Measurements from ENCODE around the gene CHP1. TPM values are rescaled to one million over a fixed set of nuclear protein-coding genes. Genes with fewer than 3 reads are reported as not detected.
A peak's percentile ranks its signal among the peaks of the same experiment; 100 is the strongest.
"Not testable (repeated sequence)": the region's sequence is repeated elsewhere in the genome, so short reads cannot be mapped to it uniquely, and the experiment has no call there.

The CHP1 gene
- total RNA-seq, 1 donor from 2014 or later, result 294 TPM

DNA sequence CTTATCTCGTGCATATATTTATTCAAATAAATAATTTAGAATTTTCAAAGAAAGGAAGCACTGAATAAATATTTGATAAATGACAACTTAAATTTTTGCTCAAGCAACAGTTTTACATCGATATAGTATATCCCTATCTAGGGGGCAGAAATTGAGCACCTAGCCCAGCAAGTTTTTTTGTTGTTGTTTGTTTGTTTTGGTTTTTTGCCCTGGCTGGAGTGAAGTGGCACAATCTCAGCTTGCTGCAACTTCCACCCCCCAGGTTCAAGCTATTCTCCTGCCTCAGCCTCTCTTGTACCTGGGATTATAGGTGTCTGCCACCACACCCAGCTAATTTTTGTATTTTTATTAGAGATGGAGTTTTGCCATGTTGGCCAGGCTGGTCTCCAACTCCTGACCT, 58.9 kb downstream of the CHP1 start:
- Histone ChIP-seq H3K27ac (no peak overlapping the region), H3K9me3 (no peaks in the 10 kb centered on the region), H3K36me3 (peaks cover 27 to 57% of the 10 kb centered on the region in 2 donors), H3K4me1 (peaks cover 6 to 16% of the 10 kb centered on the region in 2 donors), H3K4me3 (no peak overlapping the region), H3K27me3 (no peaks in the 10 kb centered on the region)
- no peak for DNase-seq (ENCODE audit: low spot score in 2 of 2)
- intact Hi-C loops (cut with DNase I), result no loop called here
- TF ChIP-seq, protein P1, sequence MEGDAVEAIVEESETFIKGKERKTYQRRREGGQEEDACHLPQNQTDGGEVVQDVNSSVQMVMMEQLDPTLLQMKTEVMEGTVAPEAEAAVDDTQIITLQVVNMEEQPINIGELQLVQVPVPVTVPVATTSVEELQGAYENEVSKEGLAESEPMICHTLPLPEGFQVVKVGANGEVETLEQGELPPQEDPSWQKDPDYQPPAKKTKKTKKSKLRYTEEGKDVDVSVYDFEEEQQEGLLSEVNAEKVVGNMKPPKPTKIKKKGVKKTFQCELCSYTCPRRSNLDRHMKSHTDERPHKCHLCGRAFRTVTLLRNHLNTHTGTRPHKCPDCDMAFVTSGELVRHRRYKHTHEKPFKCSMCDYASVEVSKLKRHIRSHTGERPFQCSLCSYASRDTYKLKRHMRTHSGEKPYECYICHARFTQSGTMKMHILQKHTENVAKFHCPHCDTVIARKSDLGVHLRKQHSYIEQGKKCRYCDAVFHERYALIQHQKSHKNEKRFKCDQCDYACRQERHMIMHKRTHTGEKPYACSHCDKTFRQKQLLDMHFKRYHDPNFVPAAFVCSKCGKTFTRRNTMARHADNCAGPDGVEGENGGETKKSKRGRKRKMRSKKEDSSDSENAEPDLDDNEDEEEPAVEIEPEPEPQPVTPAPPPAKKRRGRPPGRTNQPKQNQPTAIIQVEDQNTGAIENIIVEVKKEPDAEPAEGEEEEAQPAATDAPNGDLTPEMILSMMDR (IDR thresholded peaks at IDR 0.05), result no peak

DNA sequence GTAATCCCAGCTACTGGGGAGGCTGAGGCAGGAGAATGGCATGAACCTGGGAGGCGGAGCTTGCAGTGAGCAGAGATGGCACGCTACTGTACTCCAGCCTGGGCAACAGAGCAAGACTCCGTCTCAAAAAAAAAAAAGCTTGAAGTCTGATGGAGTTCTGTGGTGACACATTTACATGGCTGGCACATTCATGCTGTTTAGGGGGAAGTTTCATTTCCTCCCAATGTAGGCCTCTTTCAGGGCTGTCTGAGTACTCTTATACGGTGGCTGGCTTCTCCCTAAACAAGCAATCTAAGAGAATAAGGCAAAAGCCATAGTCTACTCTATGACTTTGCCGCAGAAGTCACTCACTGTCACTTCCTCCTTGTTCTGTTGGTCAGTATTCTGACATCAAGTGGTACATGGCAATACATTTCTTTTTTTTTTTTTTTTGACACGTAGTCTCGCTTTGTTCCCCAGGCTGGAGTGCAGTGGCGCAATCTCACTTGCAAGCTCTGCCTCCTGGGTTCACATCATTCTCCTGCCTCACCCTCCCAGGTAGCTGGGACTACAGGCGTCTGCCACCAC, 60.1 kb downstream of the CHP1 start:
- no peaks in the 10 kb centered on the region for H3K9me3 ChIP-seq
- intact Hi-C loops (cut with DNase I), result no loop called here
- peaks cover 24 to 50% of the 10 kb centered on the region in 2 donors for H3K36me3 ChIP-seq
- H3K27ac ChIP-seq, result peak overlapping the region in 1 of 2 donors; percentile 15
- no peak overlapping the region for H3K4me3 ChIP-seq
- no peak for DNase-seq (ENCODE audit: low spot score in 2 of 2)
- TF ChIP-seq, protein P1 (IDR thresholded peaks at IDR 0.05), result no peak
- H3K27me3 ChIP-seq, result no peaks in the 10 kb centered on the region
- peaks cover 0 to 9% of the 10 kb centered on the region in 2 donors for H3K4me1 ChIP-seq

- TF ChIP-seq, protein P1 (IDR thresholded peaks at IDR 0.05), result no peak
- no peaks in the 10 kb centered on the region for H3K9me3 ChIP-seq
- no peaks in the 10 kb centered on the region for H3K27me3 ChIP-seq
- no peak for DNase-seq (ENCODE audit: low spot score in 2 of 2)
- peaks cover 11 to 50% of the 10 kb centered on the region in 2 donors for H3K36me3 ChIP-seq
- no peak overlapping the region for H3K27ac ChIP-seq
- intact Hi-C loops (cut with DNase I), result no loop called here
- H3K4me1 ChIP-seq, result peaks cover 0 to 1% of the 10 kb centered on the region in 2 donors
- no peak overlapping the region for H3K4me3 ChIP-seq
These were observed 61.5 kb downstream of the CHP1 start for GRCh38 chr15:41292521-41292920.

DNA sequence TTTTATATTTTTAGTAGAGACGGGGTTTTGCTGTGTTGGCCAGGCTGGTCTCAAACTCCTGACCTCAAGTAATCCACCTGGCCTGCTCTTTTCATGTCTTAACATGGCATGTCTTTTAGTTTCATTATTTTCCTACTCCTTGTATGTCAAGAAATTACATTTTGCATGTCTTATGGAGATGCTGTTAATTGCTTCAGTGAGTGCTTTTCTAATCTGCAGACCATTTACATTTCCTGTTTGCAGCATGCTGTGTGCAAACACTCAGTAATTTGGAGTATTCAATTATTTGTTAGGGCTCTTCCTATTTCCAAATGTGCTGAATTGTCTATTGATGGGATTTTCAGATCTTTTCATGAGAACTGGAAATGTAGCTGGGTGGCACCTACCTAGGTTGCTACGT, 70.1 kb downstream of the CHP1 start:
- H3K4me1 ChIP-seq; intact Hi-C loops (cut with DNase I); DNase-seq (ENCODE audit: low spot score in 2 of 2); H3K9me3 ChIP-seq; H3K27ac ChIP-seq; H3K27me3 ChIP-seq; H3K4me3 ChIP-seq: not testable (repeated sequence)
- peaks cover 25 to 33% of the 10 kb centered on the region in 2 donors for H3K36me3 ChIP-seq

GRCh38 chr15:41301587-41301986, 70.5 kb downstream of the CHP1 start:
- Histone ChIP-seq H3K27ac (no peak overlapping the region), H3K4me1 (no peaks in the 10 kb centered on the region), H3K36me3 (peaks cover 25 to 29% of the 10 kb centered on the region in 2 donors), H3K9me3 (no peaks in the 10 kb centered on the region), H3K4me3 (no peak overlapping the region), H3K27me3 (no peaks in the 10 kb centered on the region)
- intact Hi-C loops (cut with DNase I), result no loop called here
- DNase-seq (ENCODE audit: low spot score in 2 of 2), result no peak
- TF ChIP-seq, protein P1 (IDR thresholded peaks at IDR 0.05), result no peak

GRCh38 chr15:41304149-41304770, 73.2 kb downstream of the CHP1 start:
- H3K27me3 ChIP-seq, result no peaks in the 10 kb centered on the region
- TF ChIP-seq, protein P1 (IDR thresholded peaks at IDR 0.05), result no peak
- H3K36me3 ChIP-seq, result peaks cover 3 to 9% of the 10 kb centered on the region in 2 donors
- H3K27ac ChIP-seq, result no peak overlapping the region
- H3K9me3 ChIP-seq, result no peaks in the 10 kb centered on the region
- intact Hi-C loops (cut with DNase I), result no loop called here
- no peaks in the 10 kb centered on the region for H3K4me1 ChIP-seq
- DNase-seq (ENCODE audit: low spot score in 2 of 2), result no peak
- H3K4me3 ChIP-seq, result no peak overlapping the region

All from ascending aorta (tissue), 2 donors.